B cell (primary cell): ENCODE results near the gene PEAK1. TPM values are rescaled to one million over a fixed set of nuclear protein-coding genes. Genes with fewer than 3 reads are reported as not detected.

Experiments
- ATAC-seq: fragments of 200-7000 bp; cut with Tn5 transposase; one replicate; pipeline ENCODE4 v1.10.0; 2021; ENCODE audit warnings: low read depth, mild to moderate bottlenecking, moderate number of reproducible peaks, moderate library complexity
- CTCF ChIA-PET: fragments of 350-600 bp; sonication (Branson Sonifier 250); formaldehyde crosslinking; loops from one replicate; lab custom pipeline; 2021; ENCODE audit warnings: antibody characterized with exemption, inconsistent platforms; lab: Charles Lee
- POLR2A ChIA-PET: fragments of 350-600 bp; sonication (Branson Sonifier 250); formaldehyde crosslinking; loops from one replicate; lab custom pipeline; 2021; ENCODE audit warnings: antibody characterized with exemption; lab: Charles Lee
- DNase-seq: peaks from one replicate; pipeline ENCODE4 v3.0.0; 2013
- H2AFZ ChIP-seq: 2 replicates; pipeline ENCODE4 v1.6.1; 2012; ENCODE audit warnings: mild to moderate bottlenecking, low read depth, low read length; ENCODE audit not compliant: insufficient read depth, poor library complexity, severe bottlenecking
- H3K27ac ChIP-seq, 2 donors: 1 replicate in 1 of 2; 2 replicates in 1 of 2; pipeline ENCODE4 v1.5.1; 2012 to 2013; ENCODE audit warnings: low read length in 2 of 2, mild to moderate bottlenecking in 2 of 2, moderate library complexity in 1 of 2
- H3K27me3 ChIP-seq, 4 experiments: fragments of 200-600 bp in 1 of 4; sonication (generic) in 1 of 4; replicated peaks in 1 of 4; 1 replicate in 2 of 4; 2 replicates in 2 of 4; pipeline versions ENCODE4 v1.6.1 to v1.7.0; 2013 to 2016; ENCODE audit warnings: low read length in 3 of 4, mild to moderate bottlenecking in 2 of 4, mixed read lengths in 1 of 4, moderate library complexity in 1 of 4; ENCODE audit not compliant: insufficient read depth in 4 of 4, control insufficient read depth in 3 of 4; ENCODE audit errors: control extremely low read depth in 1 of 4
- H3K36me3 ChIP-seq, 2 experiments: replicated peaks in 1 of 2; 1 replicate in 1 of 2; 2 replicates in 1 of 2; pipeline versions ENCODE4 v1.6.1 to v1.7.1; 2013; ENCODE audit warnings: low read length in 1 of 2; ENCODE audit not compliant: insufficient read depth in 2 of 2, control insufficient read depth in 1 of 2; ENCODE audit errors: control extremely low read depth in 1 of 2, extremely low read depth in 1 of 2
- H3K4me1 ChIP-seq, 2 donors: fragments of 200-600 bp in 1 of 2; sonication (generic) in 1 of 2; 1 replicate in 1 of 2; 2 replicates in 1 of 2; pipeline versions ENCODE4 v1.5.1 to v1.6.1; 2013 to 2017; ENCODE audit warnings: low read length in 2 of 2; ENCODE audit not compliant: control insufficient read depth in 2 of 2, insufficient read depth in 2 of 2
- H3K4me2 ChIP-seq: replicated peaks from 2 replicates; pipeline ENCODE3; 2012; ENCODE audit warnings: mild to moderate bottlenecking, low read depth, low read length; ENCODE audit not compliant: poor library complexity, severe bottlenecking
- H3K4me3 ChIP-seq, 5 experiments: fragments of 200-600 bp in 1 of 5; sonication (generic) in 1 of 5; 1 replicate in 3 of 5; 2 replicates in 2 of 5; pipeline versions ENCODE4 v1.5.1 to v1.7.0; 2011 to 2016; ENCODE audit warnings: low read length in 4 of 5, mild to moderate bottlenecking in 4 of 5, low read depth in 2 of 5, control low read depth in 1 of 5, moderate library complexity in 1 of 5; ENCODE audit not compliant: insufficient read depth in 1 of 5; ENCODE audit errors: control extremely low read depth in 1 of 5, extremely low read depth in 1 of 5
- H3K79me2 ChIP-seq: fragments of 200-600 bp; sonication (generic); one replicate; pipeline ENCODE4 v1.6.0; 2016; ENCODE audit warnings: low read length; ENCODE audit not compliant: control insufficient read depth, insufficient read depth
- H3K9ac ChIP-seq: fragments of 200-600 bp; sonication (generic); 2 replicates; pipeline ENCODE4 v1.6.1; 2017; ENCODE audit warnings: mild to moderate bottlenecking, low read length, moderate library complexity
- H3K9me3 ChIP-seq, 3 donors: one replicate each; pipeline versions ENCODE4 v1.6.1 to v1.7.1; 2013; ENCODE audit warnings: low read length in 2 of 3; ENCODE audit not compliant: control insufficient read depth in 2 of 3, insufficient read depth in 1 of 3; ENCODE audit errors: control extremely low read depth in 1 of 3
- H4K20me1 ChIP-seq: 2 replicates; pipeline ENCODE4 v1.6.0; 2012; ENCODE audit warnings: mild to moderate bottlenecking, low read length; ENCODE audit not compliant: insufficient read depth, control insufficient read depth, poor library complexity, severe bottlenecking
- H3K27ac Mint-ChIP-seq: one replicate; pipeline ENCODE4 v1.8.0; 2021; ENCODE audit warnings: mixed read lengths
- H3K27me3 Mint-ChIP-seq: one replicate; pipeline ENCODE4 v1.8.0; 2021; ENCODE audit warnings: mixed read lengths
- H3K4me1 Mint-ChIP-seq: one replicate; pipeline ENCODE4 v1.8.0; 2021; ENCODE audit warnings: mixed read lengths
- H3K4me3 Mint-ChIP-seq: one replicate; pipeline ENCODE4 v1.8.0; 2021; ENCODE audit warnings: mixed read lengths
- H3K9me3 Mint-ChIP-seq: one replicate; pipeline ENCODE4 v1.8.0; 2022; ENCODE audit warnings: mixed read lengths; ENCODE audit not compliant: insufficient read depth
- CTCF ChIP-seq: fragments of 200-600 bp; IDR thresholded peaks from one replicate; pipeline ENCODE4 v1.8.0; 2022; ENCODE audit warnings: antibody characterized with exemption, mild to moderate bottlenecking
- EZH2 ChIP-seq: IDR thresholded peaks from 2 replicates; pipeline ENCODE4 v1.6.1; 2012; ENCODE audit warnings: borderline replicate concordance, low read depth, mild to moderate bottlenecking, moderate library complexity, low read length; ENCODE audit not compliant: insufficient read depth, poor library complexity, severe bottlenecking
- WGBS: methylation state at CpG from one replicate; pipeline ENCODE4 v1.1.5; 2013; ENCODE audit warnings: missing lambda C conversion rate; ENCODE audit not compliant: insufficient coverage; 5-methylcytosine and 5-hydroxymethylcytosine counted together
- intact Hi-C: fragments of 100-400 bp; cut with micrococcal nuclease; formaldehyde crosslinking; loops from one replicate; pipeline ENCODE4 v1.10.0; 2022
- polyA plus RNA-seq: library from polyadenylated mRNA; depleted of rRNA; stranded (reverse); fragments of >200 nt; gene quantifications from 2 replicates; pipeline ENCODE4 v1.2.3, GENCODE V29; 2012
- total RNA-seq, 2 donors: library from RNA; stranded (reverse); fragments of 120-200 nt in 1 of 2; gene quantifications; 1 replicate in 1 of 2; 2 replicates in 1 of 2; pipeline versions ENCODE4 v1.2.3 to v1.2.4, GENCODE V29; 2013 to 2022

The PEAK1 gene
- total and polyA plus RNA-seq, 2 donors (not counting 1 experiment from before 2014, with no cell fraction given): 13.4 to 38.0 TPM

DNA sequence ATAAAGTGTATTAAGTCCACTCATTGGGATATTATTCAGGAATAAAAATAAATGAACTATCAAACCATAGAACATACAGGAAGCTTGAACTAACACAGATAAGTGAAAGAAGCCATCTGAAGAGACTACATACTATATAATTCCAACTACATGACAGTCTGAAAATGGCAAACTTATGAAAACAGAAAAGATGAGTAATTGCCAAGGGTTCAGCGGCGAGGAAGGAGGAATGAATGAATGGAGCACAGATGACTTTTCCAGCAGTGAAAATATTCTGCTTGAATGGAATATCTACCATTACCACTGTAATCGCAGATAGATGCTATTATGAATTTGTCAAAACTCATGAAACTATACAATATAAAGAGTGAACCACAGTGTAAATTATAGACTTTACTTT is 79.7 kb downstream of the PEAK1 start:
- ATAC-seq (no peak), DNase-seq (no peak)
- H3K4me3 ChIP-seq: no peak overlapping the region
- ChIA-PET CTCF (interaction anchor here (1.4 kb wide), 1 partner anchor 221 kb away, joined by 3 read pairs; no protein-coding TSS in a partner anchor), POLR2A (interaction anchor here (0.7 kb wide), 1 partner anchor 54 kb away, joined by 3 read pairs; no protein-coding TSS in a partner anchor)
- no CpG with 5 or more reads among the region's 3 CpGs for WGBS
- H3K9ac ChIP-seq: no peak overlapping the region
- H3K27ac ChIP-seq: no peak overlapping the region
- intact Hi-C loops: no loop called here
- H3K36me3 ChIP-seq: no peaks in the 10 kb centered on the region
- Mint-ChIP-seq H3K4me3 (no peak overlapping the region), H3K27me3 (no peaks in the 10 kb centered on the region), H3K4me1 (peaks cover 7% of the 10 kb centered on the region), H3K27ac (no peak overlapping the region), H3K9me3 (peaks cover 9% of the 10 kb centered on the region)
- peaks cover 19% of the 10 kb centered on the region for H3K79me2 ChIP-seq
- H3K9me3 ChIP-seq: peaks cover 4 to 12% (median 8%) of the 10 kb centered on the region in 3 donors
- no peaks in the 10 kb centered on the region for H3K27me3 ChIP-seq
- H4K20me1 ChIP-seq: no peaks in the 10 kb centered on the region
- no peaks in the 10 kb centered on the region for H3K4me1 ChIP-seq
- TF ChIP-seq EZH2 (no peak), CTCF (no peak)
- no peak overlapping the region for H3K4me2 ChIP-seq
- H2AFZ ChIP-seq: no peak overlapping the region

DNA sequence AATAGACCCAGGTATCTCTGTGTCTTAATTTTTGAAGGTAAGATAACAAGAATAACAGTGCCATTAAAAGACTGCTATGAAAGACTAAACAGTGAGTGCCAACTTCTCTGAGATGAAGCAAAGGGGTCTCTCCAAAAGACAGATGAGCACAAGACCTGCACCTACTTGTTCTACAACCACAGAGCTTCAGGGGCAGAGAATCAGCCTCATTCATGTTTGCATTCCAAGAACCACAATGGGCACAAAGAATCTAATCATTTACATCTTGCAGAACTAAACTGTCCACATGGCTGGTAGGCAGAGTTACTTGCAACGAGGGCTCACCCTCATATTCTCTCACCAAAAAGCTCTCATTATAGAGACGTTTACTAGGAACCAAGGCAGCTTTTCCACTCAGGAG is 83.9 kb downstream of the PEAK1 start:
- no peak overlapping the region for H3K4me3 Mint-ChIP-seq

More for the DNA sequence above, 83.9 kb downstream of the PEAK1 start:
- ChIA-PET POLR2A (no interaction called here), CTCF (no interaction called here)
- H3K27ac Mint-ChIP-seq: no peak overlapping the region
- Histone ChIP-seq H3K36me3 (no peaks in the 10 kb centered on the region), H3K27ac (no peak overlapping the region), H3K9me3 (peaks cover 0 to 2% (median 1%) of the 10 kb centered on the region in 3 donors), H3K27me3 (no peaks in the 10 kb centered on the region), H3K4me1 (no peaks in the 10 kb centered on the region), H3K4me3 (no peak overlapping the region), H3K9ac (no peak overlapping the region), H3K4me2 (no peak overlapping the region), H2AFZ (no peak overlapping the region), H4K20me1 (no peaks in the 10 kb centered on the region), H3K79me2 (peaks cover 13% of the 10 kb centered on the region)
- TF ChIP-seq CTCF (no peak), EZH2 (no peak)
- WGBS: no CpG with 5 or more reads among the region's 2 CpGs
- intact Hi-C loops: no loop called here
- no peak for ATAC-seq
- DNase-seq: no peak
- no peaks in the 10 kb centered on the region for H3K27me3 Mint-ChIP-seq
- no peaks in the 10 kb centered on the region for H3K4me1 Mint-ChIP-seq
- no peaks in the 10 kb centered on the region for H3K9me3 Mint-ChIP-seq
